GM10266 (cell line): ENCODE data around the gene COQ8B.

Experiments
- DNase-seq: peaks from one replicate; pipeline ENCODE4 v3.0.0; 2012; ENCODE audit errors: extremely low spot score
- TF ChIP-seq, protein P1 (sequence below): IDR thresholded peaks from 2 replicates; pipeline ENCODE4 v1.5.1; 2012; ENCODE audit warnings: mild to moderate bottlenecking, low read depth; ENCODE audit not compliant: control insufficient read depth, insufficient read depth; ENCODE audit errors: missing control alignments

Gene COQ8B

DNA sequence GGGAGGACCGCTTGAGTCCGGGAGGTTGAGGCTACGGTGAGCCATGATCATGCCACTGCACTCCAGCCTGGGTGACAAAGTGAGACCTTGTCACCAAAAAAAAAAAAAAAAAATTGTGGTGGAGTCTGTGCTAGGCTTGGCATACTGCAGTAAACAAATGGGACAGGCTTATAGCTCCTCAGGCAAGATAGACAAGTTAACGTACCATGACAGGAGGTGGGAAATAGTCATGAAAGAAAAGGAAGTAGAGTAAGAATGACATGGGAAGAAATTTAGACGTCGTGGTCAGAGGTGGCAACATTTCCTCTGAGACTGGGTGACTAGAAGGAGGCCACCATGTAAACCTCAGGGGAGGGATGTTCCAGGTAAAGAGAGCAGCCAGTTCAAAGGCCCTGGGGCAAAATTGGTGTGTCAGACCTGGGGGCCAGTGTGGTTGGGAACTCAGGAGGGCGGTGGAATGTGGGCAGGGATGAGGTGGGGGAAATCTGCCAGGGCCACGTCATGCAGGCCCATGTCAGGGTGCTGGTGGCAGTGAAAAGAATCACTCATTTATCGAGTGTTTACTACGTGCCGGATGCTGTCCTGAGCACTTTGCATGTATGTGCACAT is 39.9 kb upstream of the COQ8B start:
- DNase-seq, result no peak
- TF ChIP-seq, protein P1, sequence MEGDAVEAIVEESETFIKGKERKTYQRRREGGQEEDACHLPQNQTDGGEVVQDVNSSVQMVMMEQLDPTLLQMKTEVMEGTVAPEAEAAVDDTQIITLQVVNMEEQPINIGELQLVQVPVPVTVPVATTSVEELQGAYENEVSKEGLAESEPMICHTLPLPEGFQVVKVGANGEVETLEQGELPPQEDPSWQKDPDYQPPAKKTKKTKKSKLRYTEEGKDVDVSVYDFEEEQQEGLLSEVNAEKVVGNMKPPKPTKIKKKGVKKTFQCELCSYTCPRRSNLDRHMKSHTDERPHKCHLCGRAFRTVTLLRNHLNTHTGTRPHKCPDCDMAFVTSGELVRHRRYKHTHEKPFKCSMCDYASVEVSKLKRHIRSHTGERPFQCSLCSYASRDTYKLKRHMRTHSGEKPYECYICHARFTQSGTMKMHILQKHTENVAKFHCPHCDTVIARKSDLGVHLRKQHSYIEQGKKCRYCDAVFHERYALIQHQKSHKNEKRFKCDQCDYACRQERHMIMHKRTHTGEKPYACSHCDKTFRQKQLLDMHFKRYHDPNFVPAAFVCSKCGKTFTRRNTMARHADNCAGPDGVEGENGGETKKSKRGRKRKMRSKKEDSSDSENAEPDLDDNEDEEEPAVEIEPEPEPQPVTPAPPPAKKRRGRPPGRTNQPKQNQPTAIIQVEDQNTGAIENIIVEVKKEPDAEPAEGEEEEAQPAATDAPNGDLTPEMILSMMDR, result no peak

DNA sequence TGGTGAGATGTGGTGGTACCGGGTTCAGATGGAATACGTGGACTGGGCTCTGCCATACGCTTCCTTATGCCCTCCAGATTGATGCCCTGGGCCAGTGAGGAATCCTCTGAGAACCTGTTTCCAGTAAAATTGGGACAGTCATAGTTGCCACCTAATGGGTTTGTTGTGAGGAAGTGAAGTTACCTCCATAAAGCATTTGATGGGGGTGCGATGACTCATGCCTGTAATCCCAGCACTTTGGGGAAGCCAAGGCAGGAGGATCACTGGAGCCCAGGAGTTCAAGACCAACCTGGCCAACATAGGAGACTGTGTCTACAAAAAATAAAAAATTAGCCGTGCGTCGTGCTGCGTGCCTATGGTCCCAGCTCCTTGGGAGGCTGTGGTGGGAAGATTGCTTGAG is 39.1 kb upstream of the COQ8B start:
- DNase-seq, result no peak
- TF ChIP-seq, protein P1, result no peak

DNA sequence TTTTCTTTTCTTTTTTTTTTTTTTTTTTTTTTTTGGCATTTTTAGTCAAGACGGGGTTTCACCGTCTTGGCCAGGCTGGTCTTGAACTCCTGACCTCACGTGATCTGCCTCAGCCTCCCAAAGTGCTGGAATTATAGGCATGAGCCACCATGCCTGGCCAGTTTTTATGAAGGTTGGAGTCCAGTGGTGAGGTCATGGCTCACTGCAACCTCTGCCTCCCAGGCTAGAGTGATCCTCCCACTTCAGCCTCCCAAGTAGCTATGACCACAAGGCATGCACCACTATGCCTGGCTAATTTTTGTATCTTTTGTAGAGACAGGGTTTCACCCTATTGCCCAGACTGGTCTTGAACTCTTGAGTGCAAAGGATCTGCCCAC is 38.5 kb upstream of the COQ8B start:
- DNase-seq, result no peak
- TF ChIP-seq, protein P1, result no peak

DNA sequence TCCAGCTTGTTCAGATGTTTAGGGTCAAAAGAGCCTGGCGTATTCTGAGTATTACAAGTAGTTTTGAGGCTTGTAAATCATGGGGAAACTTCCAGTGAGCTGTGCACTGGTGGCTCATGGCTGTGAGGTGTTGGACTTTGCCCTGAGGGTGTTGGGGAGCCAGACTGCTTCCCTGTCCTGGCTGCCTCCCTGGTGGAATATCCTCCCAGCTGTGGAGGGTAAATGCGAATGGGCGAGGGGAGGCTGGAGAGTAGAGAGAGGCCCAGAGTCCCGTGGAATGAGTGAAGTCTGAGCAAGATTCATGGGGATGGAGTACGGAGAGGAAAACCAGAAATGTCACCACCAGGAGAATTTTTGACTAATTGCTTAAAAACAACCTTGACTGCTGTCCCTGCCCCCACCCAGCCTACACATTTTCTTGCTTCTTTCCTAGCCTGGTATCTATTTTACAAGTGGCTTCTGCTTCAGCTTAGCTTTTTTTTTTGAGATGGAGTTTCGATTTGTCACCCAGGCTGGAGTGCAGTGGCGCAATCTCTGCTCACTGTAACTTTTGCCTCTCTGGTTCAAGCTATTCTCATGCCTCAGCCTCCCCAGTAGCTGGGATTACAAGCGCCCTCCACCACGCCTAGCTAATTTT is 38.0 kb upstream of the COQ8B start:
- DNase-seq, result no peak
- TF ChIP-seq, protein P1, result no peak

DNA sequence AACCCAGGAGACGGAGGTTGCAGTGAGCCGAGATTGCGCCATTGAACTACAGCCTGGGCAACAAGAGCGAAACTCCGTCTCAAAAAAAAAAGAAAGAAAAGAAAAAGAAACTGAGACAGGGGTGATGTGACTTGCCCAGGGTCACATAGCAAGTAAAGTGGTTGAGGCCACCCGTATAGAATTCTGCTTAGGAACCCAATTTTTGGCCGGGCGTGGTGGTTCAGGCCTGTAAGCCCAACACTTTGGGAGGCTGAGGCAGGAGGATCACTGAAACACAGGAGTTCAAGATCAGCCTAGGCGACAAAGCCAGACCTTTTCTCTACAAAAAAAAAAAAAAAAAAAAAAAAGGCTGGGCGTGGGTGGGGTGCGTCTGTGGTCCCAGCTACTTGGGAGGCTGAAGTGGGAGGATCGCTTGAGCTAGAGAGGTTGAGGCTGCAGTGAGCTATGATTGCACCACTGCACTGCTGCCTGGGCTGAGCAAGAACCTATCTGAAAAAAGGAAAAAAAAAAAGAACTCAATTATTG is 35.6 kb upstream of the COQ8B start:
- TF ChIP-seq, protein P1, result no peak
- DNase-seq, result no peak

DNA sequence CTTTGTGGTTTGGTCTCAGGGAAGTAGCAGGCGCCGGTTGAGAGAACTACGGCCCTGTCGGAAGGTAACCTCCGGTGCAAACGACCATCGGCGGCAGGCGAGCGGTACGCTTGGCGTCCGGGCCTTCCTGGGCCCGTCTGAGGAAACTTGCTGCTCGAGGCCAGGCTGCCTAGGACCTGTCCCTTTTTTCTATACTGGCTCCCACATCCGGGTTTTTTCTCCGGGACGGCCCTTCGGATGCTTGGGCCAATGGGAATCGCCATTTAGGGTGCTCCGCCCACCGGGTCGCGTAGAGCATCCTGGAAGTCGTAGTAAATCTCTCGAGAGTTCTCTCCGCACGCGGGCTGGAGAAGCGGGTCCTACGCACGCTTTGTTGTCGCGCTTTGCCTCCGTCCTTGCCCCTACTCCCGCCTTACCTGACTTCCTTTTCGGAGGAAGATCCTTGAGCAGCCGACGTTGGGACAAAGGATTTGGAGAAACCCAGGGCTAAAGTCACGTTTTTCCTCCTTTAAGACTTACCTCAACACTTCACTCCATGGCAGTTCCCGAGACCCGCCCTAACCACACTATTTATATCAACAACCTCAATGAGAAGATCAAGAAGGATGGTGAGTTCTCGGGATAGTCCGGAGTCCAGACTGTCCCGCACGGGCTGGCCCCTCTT is 34.3 kb upstream of the COQ8B start, which contains the start of gene SNRPA:
TSS of gene SNRPA (plus strand) at position 330 of the 664 bp plus-strand sequence. CDS start at position 536, 206 bp downstream.
- TF ChIP-seq, protein P1, result no peak
- peak; percentile 91 for DNase-seq
